Measurements from ENCODE around the gene TTC39C.

TTC39C gene

DNA sequence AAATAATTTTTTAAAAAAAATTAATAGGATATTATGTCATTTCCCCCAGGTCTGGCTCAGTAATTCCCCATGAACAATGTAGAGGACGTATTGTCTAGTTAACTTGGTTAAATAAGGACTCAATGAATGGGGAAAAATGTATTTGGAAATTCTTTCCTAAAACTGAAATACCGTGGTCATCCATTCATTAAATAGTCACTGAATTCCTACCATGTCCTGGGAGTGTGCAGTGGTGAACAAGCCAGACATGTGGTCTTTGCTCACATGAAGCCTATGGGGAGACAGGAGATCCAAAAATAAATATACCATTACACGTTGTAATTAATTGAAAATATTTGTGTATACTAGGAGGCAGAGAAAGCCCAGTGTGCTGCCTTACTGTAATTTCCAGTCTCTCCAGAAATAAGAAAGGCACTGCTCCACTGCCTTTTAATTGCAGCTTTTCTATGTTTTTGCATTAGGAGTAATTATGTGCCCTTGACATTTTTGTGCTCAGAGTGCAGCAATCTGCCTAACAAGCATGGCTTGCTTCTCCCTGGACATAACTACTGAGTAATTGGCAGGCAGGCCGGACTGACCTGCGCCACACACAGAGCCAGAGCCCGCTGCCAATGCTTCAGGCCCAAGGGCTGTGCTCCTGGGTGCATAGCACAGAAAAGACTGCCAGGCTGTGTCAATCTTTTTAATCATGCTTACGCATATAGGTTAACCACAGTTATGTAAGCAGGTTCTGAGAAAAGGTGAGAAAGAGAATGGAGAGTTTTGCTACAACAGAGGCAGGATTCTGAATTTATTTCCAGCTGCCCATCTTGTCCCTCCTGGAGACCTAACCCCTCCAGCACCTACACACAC, 22.2 kb upstream of the TTC39C start:
- peak; percentile 10 for DNase-seq

DNA sequence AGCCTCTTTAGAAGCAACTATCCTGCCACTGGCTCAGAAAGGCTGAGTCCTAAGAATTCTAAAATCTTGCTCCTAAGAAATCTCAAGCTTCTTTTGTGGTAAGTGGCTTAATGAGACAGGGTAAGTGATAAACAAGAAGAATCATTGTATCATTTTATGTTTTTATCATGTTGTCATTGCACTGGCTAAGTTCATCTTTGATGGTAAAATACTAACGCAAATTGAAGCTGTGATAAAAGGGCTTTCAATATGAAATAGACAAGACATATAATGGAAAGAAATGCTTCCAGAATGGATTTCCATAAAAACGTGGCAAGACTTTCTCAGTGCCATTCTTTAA, 21.6 kb upstream of the TTC39C start:
- no peak for DNase-seq

DNA sequence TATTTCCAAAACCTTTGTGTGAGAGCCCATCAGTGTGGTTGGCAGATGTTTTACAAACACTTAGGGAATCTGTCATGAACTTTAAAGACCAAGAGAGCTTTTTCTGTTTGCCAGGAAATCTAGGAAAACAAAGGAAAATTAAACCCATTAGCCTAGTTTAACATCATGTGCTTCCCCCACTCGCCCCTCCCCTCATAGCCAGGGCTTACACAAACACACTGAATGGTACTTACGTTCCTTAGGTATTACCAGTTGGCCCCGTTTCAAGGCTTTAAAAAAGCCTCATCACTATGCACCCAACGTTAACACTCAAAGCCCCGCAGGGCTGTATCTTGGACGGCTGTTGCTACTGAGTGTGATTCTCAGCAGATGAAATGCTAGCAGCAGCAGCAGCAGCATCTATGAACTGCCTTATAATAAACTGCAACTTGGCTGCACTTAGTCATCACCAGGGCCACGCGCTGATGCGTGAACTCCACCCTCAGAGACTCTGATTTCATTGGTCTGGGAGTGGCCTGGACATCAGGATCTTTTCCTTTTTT, 20.1 kb upstream of the TTC39C start:
- peak; percentile 93 for DNase-seq

DNA sequence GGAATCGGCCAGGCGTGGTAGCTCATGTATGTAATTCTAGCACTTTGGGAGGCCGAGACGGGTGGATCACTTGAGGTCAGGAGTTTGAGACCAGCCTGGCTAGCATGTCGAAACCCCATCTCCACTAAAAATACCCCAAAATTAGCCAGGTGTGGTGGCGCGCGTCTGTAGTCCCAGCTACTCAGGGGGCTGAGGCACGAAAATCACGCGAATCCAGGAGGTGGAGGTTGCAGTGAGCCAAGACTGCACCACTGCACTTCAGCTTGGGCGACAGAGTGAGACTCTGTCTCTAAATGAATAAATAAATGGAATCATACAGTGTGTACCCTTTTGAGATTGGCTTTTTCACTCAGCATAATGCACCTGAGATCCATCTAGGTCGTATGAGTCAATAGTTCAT, 19.4 kb upstream of the TTC39C start:
- DNase-seq, result no peak

DNA sequence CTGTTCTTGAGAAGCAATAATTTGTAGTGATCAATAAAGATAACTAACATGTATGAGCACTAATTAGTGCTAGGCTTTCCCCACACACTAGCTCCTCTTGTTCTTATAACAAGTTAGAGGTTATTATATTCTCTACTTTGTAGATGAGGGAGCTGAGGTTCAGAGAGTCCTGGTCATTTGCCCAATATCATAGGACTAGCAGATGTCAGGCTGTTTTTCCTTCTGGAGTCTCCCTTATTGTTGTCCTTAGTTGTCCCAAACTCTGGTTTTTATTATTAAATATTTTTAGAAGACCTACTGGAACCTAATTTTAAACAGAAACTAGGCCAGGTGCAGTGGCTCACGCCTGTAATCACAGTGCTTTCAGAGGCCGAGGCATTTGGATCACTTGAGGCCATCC, 16.5 kb upstream of the TTC39C start:
- no peak for DNase-seq

DNA sequence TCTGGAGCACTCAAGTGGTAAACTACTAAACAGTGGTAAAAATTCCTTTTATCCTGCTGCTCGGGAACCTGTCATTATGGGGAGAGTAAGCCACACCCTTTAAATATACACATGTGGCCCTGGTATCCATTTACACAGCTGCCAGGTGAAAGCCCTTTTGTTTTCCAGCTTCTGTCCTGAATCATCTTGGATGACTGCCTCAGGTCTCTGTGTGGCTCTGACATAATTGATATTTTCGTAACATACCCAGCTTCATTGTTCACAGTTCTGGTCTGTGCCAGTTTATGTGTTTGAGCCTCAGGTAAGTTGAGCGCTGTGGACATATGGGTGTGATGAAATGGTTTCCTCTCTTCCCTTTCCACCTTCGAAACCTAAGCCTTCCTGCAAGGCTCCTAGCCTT, 15.7 kb upstream of the TTC39C start:
- DNase-seq, result peak; percentile 98

DNA sequence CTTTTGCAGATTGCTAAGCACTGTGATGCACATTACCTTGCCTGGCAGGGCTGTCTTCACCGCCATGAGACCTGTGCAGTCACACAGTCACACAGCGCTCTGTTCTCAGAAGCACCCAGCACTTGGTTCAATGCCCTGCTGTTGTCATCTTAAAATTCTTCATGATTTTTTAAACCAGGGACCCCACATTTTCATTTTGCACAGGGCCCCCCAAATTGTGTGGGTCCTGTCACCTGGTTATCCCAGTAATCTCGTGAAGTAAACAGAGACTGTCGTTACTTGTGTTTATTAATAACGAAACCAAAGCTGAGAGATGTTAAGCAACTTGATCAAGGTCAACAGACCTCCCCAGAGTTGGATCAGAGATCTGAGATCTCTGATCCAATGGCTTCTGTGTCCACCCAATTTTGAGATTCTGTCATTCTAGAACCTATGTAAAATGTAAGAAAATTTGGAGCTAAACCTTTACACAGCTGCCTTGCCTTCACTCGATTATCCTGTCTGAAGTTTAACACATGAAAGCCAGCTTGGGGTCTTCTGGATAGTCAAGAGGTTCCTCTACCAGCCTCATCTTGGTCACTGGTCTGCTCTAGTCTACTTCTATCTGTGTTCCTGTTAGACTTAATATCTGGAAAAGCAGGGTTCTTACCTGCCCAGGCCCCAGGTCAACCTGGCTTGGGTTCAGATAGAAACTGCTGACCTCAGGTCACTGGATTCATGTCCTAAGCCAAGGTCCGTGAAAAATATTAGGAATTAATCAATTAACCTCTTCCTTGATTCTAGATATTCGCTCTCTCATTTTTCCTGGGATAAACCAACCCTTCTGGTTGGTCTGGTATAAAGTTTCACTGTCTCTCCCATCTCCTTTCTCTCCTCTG, 13.7 kb upstream of the TTC39C start:
- no peak for DNase-seq

DNA sequence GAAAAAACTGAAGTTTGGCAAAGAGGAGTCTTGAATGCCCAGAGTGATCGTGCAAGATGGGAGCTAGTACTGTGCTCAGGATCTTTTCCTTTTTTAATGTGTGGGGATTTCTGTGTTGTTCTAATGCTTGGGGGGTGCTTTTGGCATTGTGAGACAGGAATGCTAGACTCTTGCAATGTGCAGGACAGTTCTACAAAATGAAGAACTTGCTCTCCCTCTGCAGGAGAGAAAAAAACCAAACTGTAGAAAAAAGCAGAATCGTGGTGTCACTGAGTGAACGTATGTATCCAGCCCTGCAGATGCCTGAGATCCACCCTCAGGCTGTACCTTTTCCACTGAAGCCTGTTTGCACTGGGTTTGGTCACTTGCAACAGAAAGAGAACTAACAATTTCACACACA, 12.1 kb upstream of the TTC39C start:
- DNase-seq, result no peak

DNA sequence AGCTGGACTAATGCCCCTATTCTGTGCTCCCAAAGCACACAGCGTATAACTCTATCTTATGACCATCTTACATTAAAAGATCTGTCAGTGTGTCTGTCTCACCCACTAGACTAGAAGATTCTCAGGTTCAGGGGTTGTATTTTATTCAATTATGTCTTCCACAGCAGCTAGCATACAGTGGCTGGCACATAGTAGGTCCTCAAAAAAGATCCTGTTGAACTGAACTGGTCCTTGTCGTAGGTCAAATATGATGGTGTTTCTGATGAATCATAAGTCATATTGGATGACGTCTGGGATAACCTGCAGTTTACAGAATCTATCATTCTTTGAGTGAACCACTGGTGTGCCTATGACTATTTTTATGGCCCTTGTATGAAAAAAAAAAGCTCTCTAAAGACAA, 11.3 kb upstream of the TTC39C start:
- no peak for DNase-seq

DNA sequence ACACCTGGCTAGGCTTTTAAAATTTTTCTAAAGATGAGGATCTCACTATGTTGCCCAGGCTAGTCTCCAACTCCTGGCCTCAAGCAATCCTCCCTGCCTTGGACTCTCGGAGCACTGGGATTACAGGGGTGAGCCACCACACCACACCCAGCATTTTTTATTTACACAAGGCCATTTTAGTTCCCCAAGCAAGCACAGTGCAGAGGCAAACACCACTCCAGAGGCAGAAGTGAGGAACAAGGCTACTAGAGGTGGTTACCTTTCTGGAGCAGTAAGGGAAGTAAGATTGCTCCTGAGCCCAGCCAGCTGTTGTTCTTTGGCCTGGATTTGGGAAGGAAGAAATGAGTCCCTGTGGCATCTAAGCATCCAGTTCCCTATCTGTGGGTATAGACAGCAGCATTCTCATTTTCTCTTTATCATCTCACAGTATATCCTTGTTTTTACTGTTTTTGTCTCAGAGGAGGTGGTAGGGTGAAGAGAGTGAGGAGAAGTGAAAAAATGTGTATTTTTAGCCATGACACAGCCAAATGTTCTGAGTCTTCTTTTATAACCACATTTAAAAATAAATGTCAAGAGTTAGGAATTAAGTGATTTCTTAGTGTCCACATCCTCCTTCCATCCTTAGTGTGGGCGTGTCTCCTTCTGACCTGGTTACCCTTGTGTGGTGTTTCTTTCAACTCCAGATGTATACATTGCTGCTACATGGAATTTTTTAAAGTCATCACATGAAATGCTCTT, 10.5 kb upstream of the TTC39C start:
- DNase-seq, result no peak

DNA sequence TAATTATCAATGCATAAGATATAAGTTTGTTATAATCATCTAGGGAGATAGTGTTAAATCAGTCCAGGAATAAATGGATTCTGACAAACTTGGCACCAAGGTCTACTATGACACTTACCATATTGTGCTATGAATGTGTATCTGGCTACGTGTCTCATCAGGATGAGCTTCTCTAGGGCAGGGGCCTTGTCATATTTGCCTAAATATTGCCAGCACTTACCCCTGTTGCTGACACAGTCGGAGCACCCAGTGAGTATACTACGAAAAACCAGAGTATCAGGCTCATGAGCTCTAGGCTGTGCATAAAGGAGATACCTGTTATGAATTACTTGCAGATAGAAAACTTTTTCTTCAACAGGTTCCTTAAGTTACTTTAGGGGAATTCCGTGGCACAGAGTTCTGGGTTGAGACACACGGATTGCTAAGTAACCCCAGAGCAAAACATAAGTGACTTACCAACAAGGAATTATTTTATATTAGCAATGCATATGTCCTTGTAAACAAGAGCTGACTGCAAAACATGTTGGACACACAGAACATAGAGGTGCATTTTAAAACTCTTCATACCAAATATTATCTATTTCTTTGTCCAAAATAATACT, 7.7 kb upstream of the TTC39C start:
- DNase-seq, result no peak

DNA sequence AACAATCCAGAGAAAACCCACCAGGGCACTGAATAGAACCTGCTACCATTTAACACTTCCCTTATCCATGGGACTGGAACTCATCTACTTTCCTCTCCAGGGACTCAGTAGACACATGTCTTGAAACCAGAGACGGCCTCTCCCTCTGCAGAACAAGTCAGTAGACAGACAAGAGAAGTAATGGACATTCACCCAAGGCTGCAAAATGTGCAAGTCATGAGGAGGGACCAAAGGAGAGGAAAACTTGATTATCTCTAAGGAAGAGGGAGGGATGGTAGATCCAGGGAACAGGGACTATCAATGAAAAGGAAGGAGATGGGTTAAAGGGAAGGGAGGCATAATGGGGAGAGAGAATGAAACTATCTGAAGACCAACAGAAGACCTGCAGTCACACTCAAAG, 5.3 kb upstream of the TTC39C start:
- no peak for DNase-seq

DNA sequence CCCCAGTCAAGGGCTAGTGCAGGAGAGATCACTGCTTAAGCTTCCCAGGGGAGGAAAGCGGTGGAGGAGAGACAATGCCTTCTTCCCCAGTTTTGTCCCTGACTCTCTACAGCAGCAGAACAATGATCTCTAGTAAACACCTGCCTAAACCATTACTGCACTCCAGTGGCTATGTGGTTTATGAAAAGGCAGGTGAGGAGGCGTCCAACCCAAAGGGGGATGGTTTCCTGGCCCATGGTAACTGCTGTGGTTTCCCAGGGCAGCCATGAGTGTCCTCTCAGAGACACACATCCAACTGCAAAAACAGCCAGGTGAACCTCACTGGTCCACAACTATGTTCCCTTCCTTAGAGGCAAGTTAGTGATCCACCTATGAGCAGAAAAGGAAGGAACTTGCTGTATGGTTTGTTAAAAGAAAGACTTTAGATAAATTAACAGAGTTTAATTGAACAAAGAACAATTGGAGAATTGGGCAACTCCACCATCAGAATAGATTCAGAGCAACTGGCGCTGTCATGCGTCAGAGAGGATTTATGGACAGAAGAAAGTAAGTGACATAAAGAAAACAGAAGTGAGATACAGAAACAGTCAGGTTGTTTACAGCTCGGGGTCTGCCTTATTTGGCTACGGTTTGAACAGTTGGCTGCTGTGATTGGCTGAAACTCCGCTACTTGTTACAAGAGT, 4.8 kb upstream of the TTC39C start:
- DNase-seq, result no peak

DNA sequence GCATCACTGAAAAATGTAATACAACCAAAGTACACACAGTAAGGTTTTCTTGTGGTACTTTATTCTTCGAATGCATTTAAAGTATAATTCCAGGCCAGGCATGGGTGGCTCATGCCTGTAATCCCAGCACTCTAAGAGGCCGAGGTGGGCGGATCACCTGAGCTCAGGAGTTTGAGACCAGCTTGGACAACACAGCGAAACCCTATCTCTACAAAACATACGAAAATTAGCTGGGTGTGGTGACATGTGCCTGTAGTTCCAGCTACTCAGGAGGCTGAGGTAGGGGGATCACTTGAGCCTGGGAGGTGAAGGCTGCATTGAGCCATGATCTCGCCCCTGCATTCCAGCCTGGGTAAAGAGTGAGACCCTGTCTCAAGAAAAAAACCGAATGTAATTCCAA, 3.9 kb upstream of the TTC39C start:
- DNase-seq, result no peak

DNA sequence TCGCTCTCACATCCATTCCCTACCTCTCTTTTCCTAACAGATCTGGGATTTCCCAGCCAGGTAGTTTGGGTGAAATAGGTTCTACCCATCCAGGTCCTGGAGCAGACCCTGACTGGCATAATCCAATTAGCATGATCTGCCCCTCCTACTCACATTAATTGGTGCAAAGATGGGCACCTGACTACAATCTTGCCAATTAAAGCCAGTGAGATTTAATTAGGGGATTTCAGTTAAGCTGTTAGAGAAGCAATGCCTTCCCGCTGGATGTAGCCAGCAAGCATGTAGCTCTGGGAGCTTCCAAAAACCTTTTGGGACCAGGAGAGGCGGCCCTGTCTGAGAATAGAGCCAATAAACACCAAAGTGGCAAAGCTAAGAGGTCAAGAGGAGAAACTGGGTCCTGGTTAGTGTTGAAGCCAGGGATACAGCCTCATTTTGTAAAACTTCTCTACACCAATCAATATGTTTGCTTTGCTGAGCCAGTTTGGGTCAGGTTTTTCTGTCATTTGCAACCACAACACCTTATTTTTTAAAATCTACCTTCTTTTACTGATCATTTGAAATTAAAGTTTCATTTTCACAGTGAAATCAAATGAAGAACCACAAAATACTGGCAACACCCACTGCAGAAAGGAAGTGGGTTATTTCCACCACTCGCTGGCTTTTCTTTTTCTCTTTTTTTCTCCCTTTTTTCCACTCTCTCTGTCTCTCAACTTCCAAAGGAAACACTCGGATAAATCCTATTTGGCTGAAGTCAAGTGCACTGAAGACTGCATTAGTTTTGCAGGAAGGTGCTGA, 3.2 kb upstream of the TTC39C start:
- DNase-seq, result no peak

DNA sequence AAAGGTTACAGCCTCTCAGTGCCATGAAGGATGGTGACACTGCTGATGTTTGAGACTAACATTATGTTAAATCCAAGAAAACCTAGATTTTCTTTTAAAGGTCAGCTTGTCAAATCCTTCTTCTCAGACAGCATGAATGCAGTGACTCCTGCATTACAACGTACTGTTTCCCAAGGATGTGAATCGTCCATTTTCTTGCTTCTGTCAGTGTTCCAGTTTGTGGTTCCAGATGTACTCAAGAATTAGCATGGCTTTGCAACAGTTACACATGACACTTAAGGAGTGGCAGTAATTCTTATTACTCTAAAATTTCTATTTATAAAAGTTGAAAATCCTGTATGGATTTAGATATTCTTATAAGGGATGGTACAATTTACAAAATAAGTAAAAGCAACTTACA, 1.5 kb upstream of the TTC39C start:
- no peak for DNase-seq

DNA sequence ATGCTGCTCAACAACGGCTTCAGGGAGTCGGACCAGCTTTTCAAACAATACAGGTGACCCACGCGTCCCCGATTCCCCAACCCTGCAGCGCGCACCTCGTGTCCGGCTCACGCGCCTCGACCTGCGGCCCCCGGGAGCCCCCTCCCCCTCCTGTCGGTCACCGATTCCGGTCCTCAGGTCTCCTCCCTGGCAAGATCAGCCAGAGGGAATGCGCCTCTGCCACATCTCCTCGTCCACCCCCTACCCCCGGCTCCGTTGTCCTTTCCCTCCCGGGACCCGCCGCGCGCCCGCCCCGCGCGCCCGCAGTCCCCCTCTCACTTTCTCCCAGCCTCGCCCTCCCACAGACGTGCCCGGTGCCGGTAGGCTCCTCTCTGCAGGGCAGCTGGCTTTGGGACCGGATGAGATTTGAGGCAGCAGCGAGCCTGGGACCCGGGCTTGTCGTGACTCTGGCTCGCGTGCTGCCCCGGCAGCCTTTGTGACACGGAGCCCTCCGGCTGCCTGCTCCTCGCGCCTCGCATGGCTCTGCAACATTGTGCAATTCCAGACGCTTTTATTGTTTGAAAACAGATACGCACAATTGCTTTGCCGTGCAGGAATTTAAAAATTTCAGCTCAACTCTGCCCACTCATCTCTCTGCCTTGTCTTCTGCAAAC, 558 bp downstream of the TTC39C start:
- no peak for DNase-seq

DNA sequence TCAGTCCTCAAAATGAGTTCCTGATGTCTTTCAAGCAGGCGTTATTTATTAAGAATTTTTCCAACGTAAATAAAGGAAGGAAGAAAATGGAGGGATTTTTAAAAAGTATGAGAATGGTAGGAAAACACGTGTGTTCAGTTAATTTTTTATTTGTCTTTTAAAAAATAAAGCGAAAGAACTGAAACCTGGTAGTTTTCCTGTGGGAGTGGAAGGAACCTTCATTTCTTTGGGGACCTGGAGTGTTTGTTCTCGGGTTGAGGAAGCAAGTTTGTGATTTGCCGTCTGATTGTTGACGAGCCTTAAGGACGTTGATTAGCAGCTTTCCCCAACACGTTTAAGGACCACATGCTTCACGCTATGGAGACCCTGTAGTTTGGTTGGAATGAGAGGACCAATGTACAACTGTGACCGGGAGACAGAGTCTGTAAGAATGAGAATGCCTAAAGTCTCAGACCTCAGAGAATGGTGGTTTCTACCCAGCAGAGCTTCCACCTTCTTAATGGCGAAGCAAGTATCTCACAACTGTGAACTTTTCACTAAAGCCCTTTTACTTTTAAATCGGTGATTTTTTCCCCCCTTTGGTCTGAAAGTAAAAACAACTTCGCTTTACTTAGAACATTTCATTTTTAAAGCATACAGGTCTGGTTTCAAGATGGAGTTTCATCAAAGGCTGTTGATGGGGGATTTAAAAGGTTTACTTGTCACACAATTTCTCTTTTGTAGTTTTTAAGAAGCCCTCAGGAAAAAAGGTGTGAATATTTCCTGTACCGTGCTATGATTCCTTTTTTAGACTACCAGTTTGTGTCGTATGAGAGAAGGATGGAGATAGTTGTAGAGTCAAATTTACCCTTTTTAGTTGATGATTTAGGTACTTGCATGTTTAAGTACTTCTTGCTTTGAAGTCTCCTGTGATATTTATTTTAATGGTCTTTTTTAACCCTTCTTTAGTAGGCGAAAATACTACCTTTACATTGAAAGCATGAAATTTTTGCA, 1.4 kb downstream of the TTC39C start:
- DNase-seq, result no peak

DNA sequence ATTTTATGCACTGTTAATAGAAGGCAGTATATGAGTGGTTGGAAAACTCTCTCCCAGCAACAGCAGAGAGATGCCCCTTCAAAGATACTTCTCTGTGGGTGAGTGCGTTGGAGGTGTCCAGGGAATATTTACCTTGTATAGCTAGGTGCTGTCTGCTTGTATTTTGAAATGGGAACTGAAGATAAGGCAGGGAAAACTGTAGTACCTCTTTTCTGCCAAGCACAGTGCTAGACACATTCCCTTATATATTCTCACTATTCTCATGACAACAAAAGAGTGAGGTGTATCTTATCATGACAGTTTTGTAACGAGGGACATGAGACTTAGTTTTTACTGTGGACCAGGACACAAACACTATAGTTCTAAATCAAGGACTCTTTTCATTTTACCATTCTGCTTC, 2.1 kb downstream of the TTC39C start:
- no peak for DNase-seq

All from NCI-H2081 treated with DMSO at 0.1 percent for 48 hours (cell line).